ENCODE data around the gene PBRM1. TPM values are rescaled to one million over a fixed set of nuclear protein-coding genes. Genes with fewer than 3 reads are reported as not detected.

PBRM1 gene
- polyA plus RNA-seq, 1 experiment: 40.6 TPM

DNA sequence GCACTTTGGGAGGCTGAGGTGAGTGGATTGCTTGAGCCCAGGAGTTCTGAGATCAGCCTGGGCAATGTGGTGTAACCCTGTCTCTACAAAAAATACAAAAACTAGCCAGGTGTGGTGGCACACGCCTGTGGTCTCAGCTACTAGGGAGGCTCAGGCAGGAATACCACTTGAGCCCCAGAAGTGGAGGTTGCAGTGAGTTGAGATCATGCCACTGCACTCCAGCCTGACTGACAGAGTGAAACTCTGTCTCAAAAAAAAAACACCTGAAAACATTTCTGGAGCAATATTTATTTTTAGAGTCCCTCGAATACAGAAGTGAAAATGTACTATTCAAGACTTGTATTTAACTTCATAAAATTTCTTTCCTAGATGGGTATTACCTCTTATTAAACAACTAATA lies 24.8 kb upstream of the PBRM1 start:
- TF ChIP-seq, protein P1, sequence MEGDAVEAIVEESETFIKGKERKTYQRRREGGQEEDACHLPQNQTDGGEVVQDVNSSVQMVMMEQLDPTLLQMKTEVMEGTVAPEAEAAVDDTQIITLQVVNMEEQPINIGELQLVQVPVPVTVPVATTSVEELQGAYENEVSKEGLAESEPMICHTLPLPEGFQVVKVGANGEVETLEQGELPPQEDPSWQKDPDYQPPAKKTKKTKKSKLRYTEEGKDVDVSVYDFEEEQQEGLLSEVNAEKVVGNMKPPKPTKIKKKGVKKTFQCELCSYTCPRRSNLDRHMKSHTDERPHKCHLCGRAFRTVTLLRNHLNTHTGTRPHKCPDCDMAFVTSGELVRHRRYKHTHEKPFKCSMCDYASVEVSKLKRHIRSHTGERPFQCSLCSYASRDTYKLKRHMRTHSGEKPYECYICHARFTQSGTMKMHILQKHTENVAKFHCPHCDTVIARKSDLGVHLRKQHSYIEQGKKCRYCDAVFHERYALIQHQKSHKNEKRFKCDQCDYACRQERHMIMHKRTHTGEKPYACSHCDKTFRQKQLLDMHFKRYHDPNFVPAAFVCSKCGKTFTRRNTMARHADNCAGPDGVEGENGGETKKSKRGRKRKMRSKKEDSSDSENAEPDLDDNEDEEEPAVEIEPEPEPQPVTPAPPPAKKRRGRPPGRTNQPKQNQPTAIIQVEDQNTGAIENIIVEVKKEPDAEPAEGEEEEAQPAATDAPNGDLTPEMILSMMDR (IDR thresholded peaks at IDR 0.05; ENCODE audit: low read depth, low read length): no peak
- H3K27me3 ChIP-seq (ENCODE audit: control insufficient read depth, insufficient read depth, low read length): no peaks in the 10 kb centered on the region
- no peak for DNase-seq (ENCODE audit: low read depth, low spot score)
- no peak overlapping the region for H3K27ac ChIP-seq (ENCODE audit: low read depth, low read length)
- no peak overlapping the region for H3K4me3 ChIP-seq (ENCODE audit: low read depth, low read length)
- POLR2A ChIA-PET: no interaction called here
- CTCF ChIA-PET: interaction anchor here (1.2 kb wide), 1 partner anchor 33 kb away, joined by 3 read pairs; no protein-coding TSS in a partner anchor
- no peaks in the 10 kb centered on the region for H3K9me3 ChIP-seq (ENCODE audit: control insufficient read depth, insufficient read depth, low read length)

DNA sequence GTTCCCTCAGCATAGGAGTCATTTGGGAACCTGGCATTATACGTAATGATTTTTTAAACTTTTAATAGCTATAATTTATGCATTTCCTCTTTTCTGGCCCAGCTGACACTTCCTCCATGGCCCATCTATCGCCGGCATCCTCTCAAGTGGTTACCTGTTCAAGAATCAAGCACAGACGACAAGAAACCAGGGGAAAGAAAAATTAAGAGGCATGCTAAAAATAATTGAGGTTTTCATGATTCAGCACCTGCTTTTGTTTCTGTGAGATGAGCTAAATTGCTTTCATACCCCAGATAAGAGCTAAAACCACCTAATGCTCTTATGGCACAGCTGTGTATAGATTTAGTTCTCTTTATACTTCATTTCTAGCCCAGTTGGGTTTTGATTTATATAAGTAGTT lies 21.9 kb upstream of the PBRM1 start:
- no peak for DNase-seq (ENCODE audit: low read depth, low spot score)
- TF ChIP-seq, protein P1 (IDR thresholded peaks at IDR 0.05; ENCODE audit: low read depth, low read length): no peak
- POLR2A ChIA-PET: no interaction called here
- Histone ChIP-seq H3K9me3 (ENCODE audit: control insufficient read depth, insufficient read depth, low read length) (no peaks in the 10 kb centered on the region), H3K4me3 (ENCODE audit: low read depth, low read length) (no peak overlapping the region; the same call in 1 of the 2 replicates), H3K27ac (ENCODE audit: low read depth, low read length) (no peak overlapping the region), H3K27me3 (ENCODE audit: control insufficient read depth, insufficient read depth, low read length) (no peaks in the 10 kb centered on the region)
- CTCF ChIA-PET: interaction anchor here (0.6 kb wide), 1 partner anchor 226 kb away, joined by 3 read pairs; no protein-coding TSS in a partner anchor

DNA sequence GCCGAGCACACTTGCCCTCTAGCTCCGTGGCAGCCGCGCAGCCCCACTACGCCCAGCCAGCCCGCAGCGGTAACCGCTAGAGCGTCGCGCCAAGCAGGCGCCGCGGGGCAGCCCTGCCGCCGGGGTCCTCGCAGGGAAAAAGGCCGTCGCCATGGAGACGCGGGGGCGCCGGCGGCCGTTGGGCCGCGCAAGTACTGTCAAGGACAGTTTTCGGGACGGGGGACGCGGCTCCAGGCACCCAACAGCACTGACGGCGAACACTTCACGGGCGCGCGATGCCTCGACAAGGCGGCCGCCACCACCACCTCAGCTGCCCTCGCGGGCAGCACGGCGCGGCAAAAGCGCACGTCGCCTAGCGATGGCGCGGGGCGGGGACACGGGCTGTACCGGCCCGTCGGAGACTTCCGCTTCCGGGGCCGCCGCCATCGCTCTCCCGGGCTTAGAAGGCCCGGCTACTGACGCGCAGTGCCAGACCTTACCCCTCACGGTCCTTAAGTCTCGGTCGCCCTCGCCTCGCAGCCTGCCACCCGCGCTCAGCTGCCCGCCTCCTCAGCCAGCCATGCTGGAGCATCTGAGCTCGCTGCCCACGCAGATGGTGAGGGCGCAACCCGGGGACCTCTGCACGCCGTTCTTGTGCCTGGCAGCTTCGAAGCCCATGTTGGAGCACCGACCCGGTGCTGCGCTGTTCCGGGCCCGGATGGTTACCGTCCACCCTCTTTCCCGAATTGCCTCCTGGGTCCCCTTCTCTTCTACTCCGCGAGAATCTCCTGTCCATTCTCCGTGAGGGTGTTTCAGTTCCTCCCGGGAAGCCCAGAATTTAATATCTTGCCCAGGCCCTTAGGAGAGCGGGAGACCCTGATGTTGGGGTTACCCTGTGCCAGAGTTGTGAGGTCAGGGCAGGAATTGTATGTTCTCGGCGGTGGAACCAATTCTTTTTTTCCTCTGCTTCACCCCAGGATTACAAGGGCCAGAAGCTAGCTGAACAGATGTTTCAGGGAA lies 20.3 kb upstream of the PBRM1 start, which contains the start of the genes GLT8D1 and SPCS1:
GLT8D1 (minus strand) TSS at position 104 of the 999 bp plus-strand sequence. CDS start 5,331 bp downstream, outside the sequence.
SPCS1 (plus strand) TSS at position 419 of the 999 bp plus-strand sequence; CDS start at position 560, 141 bp downstream.
- peak within 1 kb of the TSS; percentile 77 for H3K27ac ChIP-seq (ENCODE audit: low read depth, low read length)
- peak; percentile 41 for DNase-seq (ENCODE audit: low read depth, low spot score)
- H3K9me3 ChIP-seq (ENCODE audit: control insufficient read depth, insufficient read depth, low read length): no peaks in the 10 kb centered on the region
- POLR2A ChIA-PET: interaction anchor here (0.5 to 1.3 kb wide), 9 partner anchors 17 to 340 kb away, joined by 3 to 4 read pairs (median 3); partner anchors contain the start of genes GNL3, NEK4, PBRM1 and SFMBT1
- peak within 1 kb of the TSS; percentile 98 for H3K4me3 ChIP-seq (ENCODE audit: low read depth, low read length)
- H3K27me3 ChIP-seq (ENCODE audit: control insufficient read depth, insufficient read depth, low read length): no peaks in the 10 kb centered on the region
- CTCF ChIA-PET: no interaction called here
- TF ChIP-seq, protein P1 (IDR thresholded peaks at IDR 0.05; ENCODE audit: low read depth, low read length): no peak

DNA sequence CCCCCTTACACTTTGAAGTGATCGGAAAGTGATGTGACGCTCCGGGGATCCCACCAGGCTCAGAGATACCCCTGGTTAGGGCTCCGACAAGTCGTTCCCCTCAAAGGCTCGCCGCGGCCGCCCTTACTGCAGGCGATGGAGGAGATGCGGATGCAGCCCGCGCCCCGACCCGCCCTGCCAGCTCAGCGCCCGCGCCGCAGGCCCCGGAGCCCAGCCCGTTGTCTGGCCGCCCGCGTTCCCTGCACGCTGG lies 19.6 kb upstream of the PBRM1 start:
- Histone ChIP-seq H3K9me3 (ENCODE audit: control insufficient read depth, insufficient read depth, low read length) (no peaks in the 10 kb centered on the region), H3K27me3 (ENCODE audit: control insufficient read depth, insufficient read depth, low read length) (no peaks in the 10 kb centered on the region), H3K27ac (ENCODE audit: low read depth, low read length) (peak overlapping the region; percentile 77), H3K4me3 (ENCODE audit: low read depth, low read length) (peak overlapping the region; percentile 98)
- ChIA-PET CTCF (no interaction called here), POLR2A (interaction anchor here (0.6 to 1.3 kb wide), 7 partner anchors 16 to 341 kb away, joined by 3 to 4 read pairs (median 4); partner anchors contain the start of genes GNL3, NEK4, PBRM1 and SFMBT1)
- DNase-seq (ENCODE audit: low read depth, low spot score): no peak
- TF ChIP-seq, protein P1 (IDR thresholded peaks at IDR 0.05; ENCODE audit: low read depth, low read length): no peak
